HCT116 (cell line): ENCODE results near the gene RIMKLA. TPM values are rescaled to one million over a fixed set of nuclear protein-coding genes. Genes with fewer than 3 reads are reported as not detected.

Experiments used
- ATAC-seq: fragments of 200-7000 bp; cut with Tn5 transposase; 2 replicates; pipeline ENCODE4 v1.9.1; 2020; ENCODE audit warnings: mild to moderate bottlenecking, moderate library complexity
- BruUV-seq: library from RNA; stranded (reverse); fragments of 400-500 nt; replicated peaks from 2 replicates; lab custom pipeline; 2021; lab: Mats Ljungman, UMichigan
- CTCF ChIA-PET: fragments of 300-600 bp; sonication (Branson Sonifier 250); formaldehyde crosslinking; loops from one replicate; lab custom pipeline; 2021; ENCODE audit warnings: antibody characterized with exemption; lab: Charles Lee
- POLR2A ChIA-PET: fragments of 300-600, 350-600 bp; sonication (Branson Sonifier 250); formaldehyde crosslinking; loops from one replicate; lab custom pipeline; 2021; ENCODE audit warnings: antibody characterized with exemption; lab: Charles Lee
- RAD21 ChIA-PET, 2 experiments: fragments of 300-600 bp; sonication (Branson Sonifier 250); formaldehyde crosslinking; loops; one replicate each; lab custom pipeline; 2023; ENCODE audit warnings: low total read pairs in 2 of 2; ENCODE audit not compliant: uncharacterized antibody in 2 of 2, unreplicated experiment in 2 of 2, low non-redundant PET in 1 of 2; lab: Charles Lee
- DNase-seq: peaks from one replicate; pipeline ENCODE4 v3.0.0-alpha.2; 2010; ENCODE audit warnings: low read depth, low spot score
- H2AFZ ChIP-seq: fragments of 200-600 bp; shearing (Covaris generic), sonication (generic); 2 replicates; pipeline ENCODE4 v1.6.1; 2017; ENCODE audit warnings: low read depth, mixed run types, mixed read lengths, antibody characterized with exemption, low read length; ENCODE audit not compliant: poor library complexity, severe bottlenecking
- H3K27ac ChIP-seq: 2 replicates; pipeline ENCODE4 v1.5.1; 2012; ENCODE audit warnings: low read depth, low read length
- H3K27me3 ChIP-seq: fragments of 200-600 bp; sonication (generic); 2 replicates; pipeline ENCODE4 v1.6.1; 2016; ENCODE audit warnings: mixed run types, low read length, mixed read lengths; ENCODE audit not compliant: insufficient read depth
- H3K36me3 ChIP-seq, 2 experiments: fragments of 200-500 bp in 1 of 2; fragments of 200-600 bp in 1 of 2; sonication (Bioruptor generic) in 1 of 2; sonication (generic) in 1 of 2; 2 replicates each; pipeline versions ENCODE4 v1.5.1 to v1.6.1; 2014 to 2016; ENCODE audit warnings: low read length in 2 of 2, inconsistent platforms in 1 of 2, mixed read lengths in 1 of 2, mixed run types in 1 of 2; ENCODE audit not compliant: insufficient read depth in 2 of 2, control insufficient read depth in 1 of 2
- H3K4me1 ChIP-seq, 2 experiments: fragments of 200-600 bp in 1 of 2; sonication (generic) in 1 of 2; 2 replicates each; pipeline versions ENCODE4 v1.5.1 to v1.6.1; 2012 to 2017; ENCODE audit warnings: low read length in 2 of 2, inconsistent platforms in 1 of 2, mild to moderate bottlenecking in 1 of 2, mixed read lengths in 1 of 2, mixed run types in 1 of 2, moderate library complexity in 1 of 2; ENCODE audit not compliant: insufficient read depth in 2 of 2, control insufficient read depth in 1 of 2
- H3K4me2 ChIP-seq: fragments of 200-600 bp; sonication (generic); 2 replicates; pipeline ENCODE4 v1.6.1; 2017; ENCODE audit warnings: mixed run types, low read length, mixed read lengths
- H3K4me3 ChIP-seq, 2 experiments: fragments of 200-600 bp in 1 of 2; sonication (generic) in 1 of 2; replicated peaks in 1 of 2; 2 replicates each; pipeline ENCODE4 v1.5.1; 2011 to 2016; ENCODE audit warnings: low read length in 2 of 2, control low read depth in 1 of 2, low read depth in 1 of 2, mild to moderate bottlenecking in 1 of 2, mixed read lengths in 1 of 2, mixed run types in 1 of 2
- H3K79me2 ChIP-seq: fragments of 200-600 bp; sonication (generic); 2 replicates; pipeline ENCODE4 v1.6.1; 2017; ENCODE audit warnings: mild to moderate bottlenecking, mixed run types, low read length, moderate library complexity, mixed read lengths; ENCODE audit not compliant: insufficient read depth
- H3K9ac ChIP-seq: fragments of 200-600 bp; sonication (generic); 2 replicates; pipeline ENCODE4 v1.6.1; 2016; ENCODE audit warnings: low read length, mixed read lengths
- H3K9me2 ChIP-seq: fragments of 200-600 bp; sonication (generic), shearing (Covaris generic); 2 replicates; pipeline ENCODE4 v1.6.1; 2017; ENCODE audit warnings: mixed run types, mild to moderate bottlenecking, moderate library complexity; ENCODE audit not compliant: insufficient read depth
- H3K9me3 ChIP-seq, 2 experiments: fragments of 200-500 bp in 1 of 2; fragments of 200-600 bp in 1 of 2; sonication (Bioruptor generic) in 1 of 2; sonication (generic) in 1 of 2; 2 replicates each; pipeline ENCODE4 v1.6.1; 2014 to 2017; ENCODE audit warnings: low read length in 2 of 2, mixed read lengths in 2 of 2, inconsistent platforms in 1 of 2, low read depth in 1 of 2, mild to moderate bottlenecking in 1 of 2, mixed run types in 1 of 2, moderate library complexity in 1 of 2; ENCODE audit not compliant: control insufficient read depth in 1 of 2, insufficient read depth in 1 of 2
- H4K20me1 ChIP-seq: fragments of 200-600 bp; sonication (generic), shearing (Covaris generic); 2 replicates; pipeline ENCODE4 v1.6.1; 2017; ENCODE audit warnings: mixed run types, mild to moderate bottlenecking, moderate library complexity; ENCODE audit not compliant: insufficient read depth
- CEBPB ChIP-seq: IDR thresholded peaks from 2 replicates; pipeline ENCODE4 v1.6.1; 2012; ENCODE audit warnings: low read depth
- CTCF ChIP-seq, 3 experiments: fragments of 200-600 bp in 1 of 3; sonication (generic) in 1 of 3; IDR thresholded peaks in 2 of 3; conservative IDR thresholded peaks in 1 of 3; 2 replicates each; pipeline ENCODE4 v1.5.1; 2012 to 2017; ENCODE audit warnings: low read depth in 2 of 3, low read length in 2 of 3, antibody characterized with exemption in 1 of 3, borderline replicate concordance in 1 of 3, control low read depth in 1 of 3, mild to moderate bottlenecking in 1 of 3, mixed read lengths in 1 of 3, mixed run types in 1 of 3, moderate library complexity in 1 of 3; ENCODE audit not compliant: insufficient read depth in 1 of 3
- EGR1 ChIP-seq: IDR thresholded peaks from 2 replicates; pipeline ENCODE4 v1.6.1; 2012; ENCODE audit warnings: low read depth
- ELF1 ChIP-seq: IDR thresholded peaks from 2 replicates; pipeline ENCODE4 v1.6.1; 2012; ENCODE audit warnings: low read depth, borderline replicate concordance
- EZH2 ChIP-seq: fragments of 200-600 bp; sonication (generic); IDR thresholded peaks from 2 replicates; pipeline ENCODE4 v1.6.1; 2017; ENCODE audit warnings: antibody characterized with exemption, mixed run types
- FOSL1 ChIP-seq: IDR thresholded peaks from 2 replicates; pipeline ENCODE4 v1.6.1; 2012; ENCODE audit warnings: low read depth
- POLR2A ChIP-seq: IDR thresholded peaks from 2 replicates; pipeline ENCODE4 v1.7.0; 2011; ENCODE audit warnings: borderline replicate concordance; ENCODE audit not compliant: insufficient read depth, insufficient read length; ENCODE audit errors: extremely low read depth
- YY1 ChIP-seq: IDR thresholded peaks from 2 replicates; pipeline ENCODE4 v1.6.1; 2011; ENCODE audit warnings: low read length, low read depth, moderate library complexity, mild to moderate bottlenecking; ENCODE audit not compliant: insufficient replicate concordance; ENCODE audit errors: extremely low read depth
- ZFX ChIP-seq: fragments of 450-650 bp; IDR thresholded peaks from 2 replicates; pipeline ENCODE4 v1.6.1; 2017
- ZNF274 ChIP-seq: fragments of 200-500 bp; sonication (Bioruptor generic); IDR thresholded peaks from 2 replicates; pipeline ENCODE4 v1.6.1; 2014; ENCODE audit warnings: mild to moderate bottlenecking, low read depth, low read length, inconsistent platforms
- intact Hi-C: fragments of 100-400 bp; cut with micrococcal nuclease; formaldehyde crosslinking; loops from 2 replicates; pipeline ENCODE4 v1.10.0; 2022
- total RNA-seq: library from RNA; stranded (reverse); gene quantifications from one replicate; pipeline ENCODE4 v1.2.1, GENCODE V29; 2021; ENCODE audit not compliant: unreplicated experiment
- TF ChIP-seq, protein P1 (sequence below): IDR thresholded peaks from 2 replicates; pipeline ENCODE4 v1.6.1; 2012

Gene RIMKLA
- total RNA-seq, 1 experiment from 2014 or later, result 4.9 TPM

DNA sequence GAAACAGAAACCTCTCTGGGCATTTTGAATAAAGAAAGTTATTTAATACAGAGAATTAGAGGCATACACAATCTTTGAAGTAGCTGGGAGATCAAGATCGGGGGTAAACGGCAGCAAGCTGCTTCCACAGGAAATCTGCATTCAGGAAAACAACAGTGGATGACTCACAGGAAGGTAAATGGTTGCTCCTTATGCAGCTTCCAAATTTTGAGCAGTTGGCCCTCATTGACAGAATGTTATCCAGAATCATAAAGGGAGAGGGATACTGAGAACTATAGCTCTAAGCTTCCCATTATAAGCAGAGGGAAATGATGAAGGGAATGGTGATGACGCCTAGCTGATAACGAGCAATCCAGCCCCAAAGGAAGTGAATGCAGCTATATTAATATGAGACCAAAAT lies 46.6 kb downstream of the RIMKLA start:
- no peaks in the 10 kb centered on the region for H3K79me2 ChIP-seq
- intact Hi-C loops, result no loop called here
- H3K36me3 ChIP-seq, result no peaks in the 10 kb centered on the region
- DNase-seq, result no peak
- POLR2A ChIA-PET, result interaction anchor here (0.6 kb wide), 1 partner anchor 648 kb away, joined by 3 read pairs; no protein-coding TSS in a partner anchor
- ATAC-seq, result no peak
- no TSS peak for BruUV-seq
- CTCF ChIA-PET, result no interaction called here
- H3K4me3 ChIP-seq, result no peak overlapping the region
- H3K4me1 ChIP-seq, result no peaks in the 10 kb centered on the region
- RAD21 ChIA-PET, result no interaction called here
- no peak overlapping the region for H3K4me2 ChIP-seq
- H3K27me3 ChIP-seq, result no peaks in the 10 kb centered on the region
- no peaks in the 10 kb centered on the region for H3K9me2 ChIP-seq
- TF ChIP-seq YY1 (no peak), POLR2A (no peak), CTCF (IDR thresholded peaks at IDR 0.05 in 2 of 3, conservative IDR thresholded peaks at IDR 0.05 in 1 of 3; ENCODE audit: borderline replicate concordance in 1 of 3, insufficient read depth in 1 of 3, low read depth in 2 of 3, low read length in 2 of 3) (no peak), ZFX (no peak), CEBPB (no peak), EZH2 (no peak), EGR1 (no peak), ZNF274 (no peak), FOSL1 (no peak), ELF1 (no peak)
- TF ChIP-seq, protein P1, sequence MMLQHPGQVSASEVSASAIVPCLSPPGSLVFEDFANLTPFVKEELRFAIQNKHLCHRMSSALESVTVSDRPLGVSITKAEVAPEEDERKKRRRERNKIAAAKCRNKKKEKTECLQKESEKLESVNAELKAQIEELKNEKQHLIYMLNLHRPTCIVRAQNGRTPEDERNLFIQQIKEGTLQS, result no peak
- no peak overlapping the region for H3K27ac ChIP-seq
- no peaks in the 10 kb centered on the region for H4K20me1 ChIP-seq
- no peak overlapping the region for H3K9ac ChIP-seq
- no peaks in the 10 kb centered on the region for H3K9me3 ChIP-seq
- H2AFZ ChIP-seq, result no peak overlapping the region
